GM21529 (cell line): ENCODE results near the gene FNDC5.

Experiments used
- ATAC-seq: cut with Tn5 transposase; IDR thresholded peaks from one replicate; pipeline ENCODE4 v1.9.1; 2021; ENCODE audit not compliant: unreplicated experiment

The FNDC5 gene

GRCh38 chr1:32884726-32885125 lies 14.0 kb upstream of the FNDC5 start:
- ATAC-seq: no peak

- no peak for ATAC-seq
These were observed 13.3 kb upstream of the FNDC5 start for GRCh38 chr1:32884032-32884372.

GRCh38 chr1:32883338-32884031 lies 12.8 kb upstream of the FNDC5 start:
- ATAC-seq: no peak

GRCh38 chr1:32881871-32882850 lies 11.4 kb upstream of the FNDC5 start:
- no peak for ATAC-seq

GRCh38 chr1:32881291-32881690 lies 10.6 kb upstream of the FNDC5 start:
- ATAC-seq: no peak

GRCh38 chr1:32878637-32879041 lies 7.9 kb upstream of the FNDC5 start:
- no peak for ATAC-seq

- no peak for ATAC-seq
These were observed 7.5 kb upstream of the FNDC5 start for GRCh38 chr1:32878183-32878582.

GRCh38 chr1:32877211-32878110 lies 6.7 kb upstream of the FNDC5 start:
- ATAC-seq: no peak

GRCh38 chr1:32876341-32877210 lies 5.9 kb upstream of the FNDC5 start:
- ATAC-seq: no peak

GRCh38 chr1:32874860-32875752 lies 4.4 kb upstream of the FNDC5 start:
- no peak for ATAC-seq

- no peak for ATAC-seq
These were observed 2.8 kb upstream of the FNDC5 start for GRCh38 chr1:32873484-32873883.

GRCh38 chr1:32872192-32872460 lies 1.4 kb upstream of the FNDC5 start:
- ATAC-seq: no peak

GRCh38 chr1:32871364-32872191 lies 866 bp upstream of the FNDC5 start:
- ATAC-seq: no peak

- no peak for ATAC-seq
These were observed 643 bp downstream of the FNDC5 start for GRCh38 chr1:32869923-32870614.

GRCh38 chr1:32868806-32869455 lies 1.8 kb downstream of the FNDC5 start:
- no peak for ATAC-seq

GRCh38 chr1:32868085-32868484 lies 2.6 kb downstream of the FNDC5 start:
- ATAC-seq: no peak

- no peak for ATAC-seq
These were observed 3.0 kb downstream of the FNDC5 start for GRCh38 chr1:32867671-32868070.

- no peak for ATAC-seq
These were observed 3.6 kb downstream of the FNDC5 start for GRCh38 chr1:32867151-32867550.
